HEK293T (cell line): Measurements from ENCODE around the gene C3orf33.

Experiments used
- BHLHE40 ChIP-seq: fragments of 450-650 bp; IDR thresholded peaks from 2 replicates; pipeline ENCODE4 v1.6.1; 2016; ENCODE audit warnings: mild to moderate bottlenecking, moderate library complexity, borderline replicate concordance
- ELF4 ChIP-seq: fragments of 450-650 bp; IDR thresholded peaks from 2 replicates; pipeline ENCODE4 v1.6.1; 2017; ENCODE audit warnings: antibody characterized with exemption
- FOXM1 ChIP-seq: fragments of 450-650 bp; IDR thresholded peaks from 2 replicates; pipeline ENCODE4 v1.6.1; 2017; ENCODE audit warnings: mild to moderate bottlenecking, borderline replicate concordance
- PKNOX1 ChIP-seq: fragments of 450-650 bp; IDR thresholded peaks from 2 replicates; pipeline ENCODE4 v1.6.1; 2016
- SUZ12 ChIP-seq: fragments of 450-650 bp; IDR thresholded peaks from 2 replicates; pipeline ENCODE4 v1.6.1; 2016; ENCODE audit warnings: mild to moderate bottlenecking

GRCh38 chr3:155782390-155782953 is 23.6 kb downstream of the C3orf33 start:
- TF ChIP-seq PKNOX1 (no peak), ELF4 (no peak), BHLHE40 (no peak), FOXM1 (no peak), SUZ12 (no peak)
